Cardiac fibroblast (primary cell): ENCODE data around the gene MYMK.

Experiments
- DNase-seq, 2 donors: peaks; one replicate each; pipeline versions ENCODE4 v3.0.0 to v3.0.0-alpha.2; 2010; ENCODE audit warnings: low read depth in 2 of 2
- H3K4me3 ChIP-seq, 2 donors: replicated peaks in 1 of 2; 1 replicate in 1 of 2; 2 replicates in 1 of 2; pipeline ENCODE4 v1.5.1; 2011; ENCODE audit warnings: low read depth in 2 of 2, low read length in 2 of 2, mild to moderate bottlenecking in 2 of 2, moderate library complexity in 1 of 2
- CTCF ChIP-seq: IDR thresholded peaks from one replicate; pipeline ENCODE4 v1.5.1; 2011; ENCODE audit warnings: low read depth, mild to moderate bottlenecking, low read length, inconsistent platforms

MYMK gene

DNA sequence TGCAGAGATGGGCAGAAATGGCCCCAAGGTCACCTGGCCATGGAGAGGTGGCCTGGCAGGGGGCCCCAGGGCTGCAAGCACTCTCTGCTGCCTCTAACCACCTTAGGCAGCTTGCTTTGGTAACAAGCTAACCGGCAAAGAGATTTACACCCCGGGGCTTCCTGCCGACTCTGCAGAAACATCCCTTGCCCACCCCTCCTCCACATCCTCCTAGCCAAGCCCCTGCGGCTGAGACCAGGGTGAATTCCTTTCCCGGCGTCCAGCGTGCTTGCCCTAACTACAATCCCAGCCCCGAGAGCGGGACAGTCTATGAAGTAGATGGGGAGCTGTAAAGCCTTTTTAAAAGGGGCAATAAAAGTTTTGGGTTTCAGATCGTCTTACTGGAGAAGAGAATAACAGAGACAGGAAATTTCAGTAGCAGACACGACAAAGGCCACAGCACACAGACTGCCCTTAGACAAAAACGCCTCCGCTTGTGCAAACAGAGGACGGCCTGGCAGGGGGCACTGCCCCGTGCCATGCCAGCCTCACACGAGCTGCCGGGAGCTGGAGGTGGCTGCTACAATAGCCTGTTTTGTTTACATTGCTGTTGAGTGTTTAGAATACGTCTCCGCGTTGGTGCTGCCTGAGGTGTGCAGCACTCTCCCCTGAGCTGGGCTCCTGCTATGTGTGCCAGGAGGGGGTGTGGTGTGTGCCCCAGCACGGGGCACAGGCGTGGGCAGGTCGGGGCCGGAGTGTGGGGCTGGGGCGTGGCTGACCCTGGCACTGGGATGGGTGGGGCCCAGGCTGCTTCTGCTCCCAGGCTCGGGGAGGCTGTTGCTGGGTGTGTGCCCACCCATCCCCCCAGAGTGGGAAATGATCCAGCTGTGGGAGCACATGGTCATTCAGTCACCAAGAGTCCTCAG, 15.3 kb downstream of the MYMK start:
- no peak overlapping the region for H3K4me3 ChIP-seq
- no peak for TF ChIP-seq CTCF
- DNase-seq, result peak in 1 of 2 donors; percentile 39

DNA sequence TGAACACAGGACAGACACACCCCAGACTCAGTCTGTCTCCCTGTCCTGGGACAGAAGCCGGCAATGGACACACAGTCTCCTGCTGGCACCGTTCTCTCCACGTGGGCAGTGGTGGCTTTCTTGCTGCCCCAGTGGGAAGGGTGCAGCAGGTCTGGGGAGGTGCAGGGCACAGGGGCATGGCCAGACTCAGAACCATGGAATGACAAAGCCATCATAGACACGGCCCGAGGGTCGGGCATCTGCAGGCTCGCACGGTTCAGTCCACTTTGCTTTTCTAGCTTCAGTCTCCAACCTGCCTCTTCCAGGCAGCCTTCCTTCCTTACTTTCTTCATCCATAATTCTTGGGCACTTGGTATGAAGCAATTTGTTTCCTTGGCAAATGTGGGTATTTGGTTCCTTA, 16.7 kb downstream of the MYMK start:
- no peak for TF ChIP-seq CTCF
- H3K4me3 ChIP-seq, result no peak overlapping the region
- DNase-seq, result no peak

GRCh38 chr9:133507246-133507965, 17.4 kb downstream of the MYMK start:
- no peak for TF ChIP-seq CTCF
- H3K4me3 ChIP-seq, result no peak overlapping the region
- DNase-seq, result no peak

DNA sequence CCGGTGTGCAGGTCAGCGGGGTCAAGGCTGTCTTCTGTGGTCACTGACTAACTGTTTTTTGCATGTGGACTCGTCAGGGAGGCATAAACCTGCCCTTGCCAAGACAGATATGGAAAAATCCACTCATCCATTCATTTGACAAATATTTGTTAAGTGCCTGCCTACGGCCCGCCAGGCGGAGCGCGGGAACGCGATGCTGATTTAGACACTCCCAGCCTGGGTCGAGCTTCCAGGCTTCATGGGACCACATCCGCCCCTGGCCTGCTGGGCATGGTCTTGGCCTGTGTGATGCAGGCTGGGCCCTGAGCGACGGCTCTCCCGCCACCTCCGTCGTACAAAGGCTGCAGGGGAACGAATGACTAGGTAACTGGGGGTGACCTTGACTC, 18.1 kb downstream of the MYMK start:
- no peak overlapping the region for H3K4me3 ChIP-seq
- peak; percentile 23 for TF ChIP-seq CTCF
- DNase-seq, result peak; percentile 90

DNA sequence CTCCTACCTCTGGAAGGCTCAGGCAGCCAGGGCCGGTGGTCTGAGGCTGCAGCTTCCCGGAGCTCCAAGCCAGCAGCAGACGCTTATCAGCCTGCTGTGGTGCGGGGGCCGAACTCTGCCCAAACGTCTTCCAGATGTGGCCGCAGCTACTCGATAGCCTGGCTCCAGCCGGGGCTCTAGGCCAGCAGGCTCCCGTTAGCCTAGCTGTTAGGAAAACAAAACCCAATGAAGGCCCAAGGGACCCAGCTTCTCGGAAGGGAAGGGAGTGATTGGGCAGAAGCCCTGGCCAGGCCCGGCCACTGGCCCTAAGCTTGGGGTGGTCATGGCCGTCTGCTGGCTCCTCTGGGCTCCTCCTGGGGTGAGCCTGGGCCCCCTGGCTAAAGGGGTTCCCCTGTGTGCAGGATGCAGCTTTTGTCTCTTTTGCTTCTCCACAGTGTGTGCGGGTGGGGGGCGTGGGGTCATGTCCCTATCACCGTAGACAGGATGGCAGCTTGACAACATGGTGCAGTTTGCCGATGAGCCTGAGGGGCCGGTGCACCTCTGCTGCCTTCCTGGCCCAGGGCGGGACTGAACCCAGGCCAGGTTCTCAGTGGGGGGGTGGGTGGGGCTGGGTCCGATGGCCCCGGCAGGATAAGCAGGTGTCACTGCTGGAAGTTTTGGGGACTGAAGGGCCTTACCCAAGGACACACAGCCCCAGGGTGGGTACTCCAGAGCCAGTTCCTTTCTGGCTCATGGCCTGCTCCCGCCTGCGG, 18.7 kb downstream of the MYMK start:
- TF ChIP-seq CTCF, result no peak
- no peak overlapping the region for H3K4me3 ChIP-seq
- peak; percentile 72 to 95 for DNase-seq

DNA sequence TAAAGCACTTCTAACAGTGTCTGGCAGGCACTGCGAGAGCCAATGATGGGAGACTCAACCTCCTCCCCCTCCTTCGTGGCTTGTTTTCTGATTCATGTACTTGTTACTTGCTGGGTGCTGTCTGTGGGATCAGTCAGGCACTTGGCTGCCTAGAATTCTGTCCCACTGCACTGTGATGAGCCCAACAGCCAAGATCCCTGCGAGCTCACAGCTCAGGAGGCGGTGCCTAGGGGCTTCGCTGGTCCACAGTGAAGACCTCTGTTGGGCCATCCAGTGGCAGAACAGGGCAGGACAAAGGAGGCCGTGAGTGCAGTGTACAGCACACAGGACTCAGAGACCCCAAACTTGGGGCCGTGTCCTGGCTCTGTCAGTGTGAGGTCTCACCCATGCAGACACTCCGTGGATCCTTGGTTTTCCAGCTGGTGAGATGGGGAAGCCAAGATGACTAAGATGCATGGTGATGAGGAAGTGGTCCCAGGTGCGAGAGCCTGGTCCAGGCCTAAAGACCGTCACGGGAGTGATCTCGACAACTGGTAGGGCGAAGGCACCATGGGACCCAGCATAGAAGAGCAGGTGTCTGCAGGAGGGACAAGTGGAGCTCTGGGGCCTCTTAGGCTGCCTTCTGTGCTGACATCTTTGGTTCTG, 19.5 kb downstream of the MYMK start:
- DNase-seq, result peak in 1 of 2 donors; percentile 45
- no peak for TF ChIP-seq CTCF
- no peak overlapping the region for H3K4me3 ChIP-seq
